Measurements from ENCODE around the gene MAVS. TPM values are rescaled to one million over a fixed set of nuclear protein-coding genes. Genes with fewer than 3 reads are reported as not detected.
"Not testable (repeated sequence)": the region's sequence is repeated elsewhere in the genome, so short reads cannot be mapped to it uniquely, and the experiment has no call there.

The MAVS gene
- total RNA-seq, 1 donor from 2014 or later: 22.2 TPM

GRCh38 chr20:3820901-3821727 lies 25.5 kb upstream of the MAVS start:
- peak overlapping the region; percentile 74 for H3K4me3 ChIP-seq (ENCODE audit: low read depth, low read length)
- DNase-seq (ENCODE audit: low read depth): no peak
- TF ChIP-seq CTCF (conservative IDR thresholded peaks at IDR 0.05; ENCODE audit: low read depth, low read length): no peak

GRCh38 chr20:3821996-3822395 lies 24.6 kb upstream of the MAVS start:
- no peak for DNase-seq (ENCODE audit: low read depth)
- TF ChIP-seq CTCF (conservative IDR thresholded peaks at IDR 0.05; ENCODE audit: low read depth, low read length): no peak
- H3K4me3 ChIP-seq (ENCODE audit: low read depth, low read length): no peak overlapping the region

GRCh38 chr20:3823881-3824280 lies 22.8 kb upstream of the MAVS start:
- TF ChIP-seq CTCF (conservative IDR thresholded peaks at IDR 0.05; ENCODE audit: low read depth, low read length): no peak
- DNase-seq (ENCODE audit: low read depth): no peak

GRCh38 chr20:3825526-3825925 lies 21.1 kb upstream of the MAVS start:
- TF ChIP-seq CTCF (conservative IDR thresholded peaks at IDR 0.05; ENCODE audit: low read depth, low read length): no peak
- no peak overlapping the region for H3K4me3 ChIP-seq (ENCODE audit: low read depth, low read length)
- no peak for DNase-seq (ENCODE audit: low read depth)

More at GRCh38 chr20:3823881-3824280, 22.8 kb upstream of the MAVS start:
- H3K4me3 ChIP-seq (ENCODE audit: low read depth, low read length): no peak overlapping the region

GRCh38 chr20:3826420-3826819 lies 20.2 kb upstream of the MAVS start:
- H3K4me3 ChIP-seq (ENCODE audit: low read depth, low read length): no peak overlapping the region
- no peak for DNase-seq (ENCODE audit: low read depth)
- no peak for TF ChIP-seq CTCF (conservative IDR thresholded peaks at IDR 0.05; ENCODE audit: low read depth, low read length)

- no peak for DNase-seq (ENCODE audit: low read depth)
- no peak overlapping the region for H3K4me3 ChIP-seq (ENCODE audit: low read depth, low read length)
- TF ChIP-seq CTCF (conservative IDR thresholded peaks at IDR 0.05; ENCODE audit: low read depth, low read length): no peak
Measured at GRCh38 chr20:3828798-3829197, 17.8 kb upstream of the MAVS start.

GRCh38 chr20:3829891-3830290 lies 16.7 kb upstream of the MAVS start:
- DNase-seq (ENCODE audit: low read depth): not testable (repeated sequence)

More at GRCh38 chr20:3829891-3830290, 16.7 kb upstream of the MAVS start:
- not testable (repeated sequence) for H3K4me3 ChIP-seq (ENCODE audit: low read depth, low read length)
